Measurements from ENCODE around the gene PPIA.

Gene PPIA

DNA sequence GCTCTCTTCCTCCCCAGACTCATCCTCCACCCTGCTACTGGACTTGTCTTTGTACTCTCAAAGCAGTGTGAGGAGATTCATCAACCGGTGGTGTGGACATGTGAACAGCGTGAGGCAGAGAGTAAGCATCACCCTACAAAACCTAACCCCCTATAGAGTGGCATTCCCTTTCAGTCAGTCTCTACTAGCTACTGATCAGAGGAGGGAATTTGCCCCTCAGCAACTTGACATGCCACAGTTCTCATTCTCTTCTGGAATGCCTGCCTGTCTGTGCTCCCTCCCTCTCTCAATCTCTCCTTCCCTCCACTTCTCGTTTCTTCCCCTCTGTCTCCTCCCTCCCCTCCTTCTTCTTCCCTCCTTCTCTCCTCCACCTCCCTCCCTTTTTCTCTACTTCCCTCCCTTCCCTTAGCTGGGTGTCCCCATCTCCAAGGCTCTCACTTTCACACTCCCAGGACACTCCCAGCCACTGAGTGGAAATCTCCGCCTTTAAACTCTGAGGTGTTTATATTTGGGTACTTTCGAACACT lies 26.8 kb downstream of the PPIA start:
- Histone ChIP-seq H4K20me1 (ENCODE audit: insufficient read depth, low read length) (no peaks in the 10 kb centered on the region), H3K36me3 (ENCODE audit: insufficient read depth, low read length) (peaks cover 30% of the 10 kb centered on the region), H3K4me1 (ENCODE audit: insufficient read depth, low read length, severe bottlenecking) (no peaks in the 10 kb centered on the region), H3K9ac (ENCODE audit: low read length) (no peak overlapping the region), H3K4me2 (ENCODE audit: low read length) (no peak overlapping the region), H3K4me3 (ENCODE audit: low read depth, low read length, poor library complexity, severe bottlenecking) (no peak overlapping the region), H3K27me3 (ENCODE audit: insufficient read depth, low read length) (no peaks in the 10 kb centered on the region), H2AFZ (ENCODE audit: low read length) (no peak overlapping the region), H3K9me3 (ENCODE audit: low read length) (no peaks in the 10 kb centered on the region), H3K27ac (ENCODE audit: low read depth, low read length, poor library complexity, severe bottlenecking) (no peak overlapping the region), H3F3A (ENCODE audit: insufficient read depth, low read length) (no peaks in the 10 kb centered on the region), H3K9me2 (ENCODE audit: low read depth, low read length) (no peaks in the 10 kb centered on the region), H3K79me2 (ENCODE audit: insufficient read depth, low read length) (no peaks in the 10 kb centered on the region)
- TF ChIP-seq EZH2 (IDR thresholded peaks at IDR 0.05; ENCODE audit: borderline replicate concordance, low read length) = no peak
- TF ChIP-seq, protein P1, sequence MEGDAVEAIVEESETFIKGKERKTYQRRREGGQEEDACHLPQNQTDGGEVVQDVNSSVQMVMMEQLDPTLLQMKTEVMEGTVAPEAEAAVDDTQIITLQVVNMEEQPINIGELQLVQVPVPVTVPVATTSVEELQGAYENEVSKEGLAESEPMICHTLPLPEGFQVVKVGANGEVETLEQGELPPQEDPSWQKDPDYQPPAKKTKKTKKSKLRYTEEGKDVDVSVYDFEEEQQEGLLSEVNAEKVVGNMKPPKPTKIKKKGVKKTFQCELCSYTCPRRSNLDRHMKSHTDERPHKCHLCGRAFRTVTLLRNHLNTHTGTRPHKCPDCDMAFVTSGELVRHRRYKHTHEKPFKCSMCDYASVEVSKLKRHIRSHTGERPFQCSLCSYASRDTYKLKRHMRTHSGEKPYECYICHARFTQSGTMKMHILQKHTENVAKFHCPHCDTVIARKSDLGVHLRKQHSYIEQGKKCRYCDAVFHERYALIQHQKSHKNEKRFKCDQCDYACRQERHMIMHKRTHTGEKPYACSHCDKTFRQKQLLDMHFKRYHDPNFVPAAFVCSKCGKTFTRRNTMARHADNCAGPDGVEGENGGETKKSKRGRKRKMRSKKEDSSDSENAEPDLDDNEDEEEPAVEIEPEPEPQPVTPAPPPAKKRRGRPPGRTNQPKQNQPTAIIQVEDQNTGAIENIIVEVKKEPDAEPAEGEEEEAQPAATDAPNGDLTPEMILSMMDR (IDR thresholded peaks at IDR 0.05; ENCODE audit: low read length) = no peak

DNA sequence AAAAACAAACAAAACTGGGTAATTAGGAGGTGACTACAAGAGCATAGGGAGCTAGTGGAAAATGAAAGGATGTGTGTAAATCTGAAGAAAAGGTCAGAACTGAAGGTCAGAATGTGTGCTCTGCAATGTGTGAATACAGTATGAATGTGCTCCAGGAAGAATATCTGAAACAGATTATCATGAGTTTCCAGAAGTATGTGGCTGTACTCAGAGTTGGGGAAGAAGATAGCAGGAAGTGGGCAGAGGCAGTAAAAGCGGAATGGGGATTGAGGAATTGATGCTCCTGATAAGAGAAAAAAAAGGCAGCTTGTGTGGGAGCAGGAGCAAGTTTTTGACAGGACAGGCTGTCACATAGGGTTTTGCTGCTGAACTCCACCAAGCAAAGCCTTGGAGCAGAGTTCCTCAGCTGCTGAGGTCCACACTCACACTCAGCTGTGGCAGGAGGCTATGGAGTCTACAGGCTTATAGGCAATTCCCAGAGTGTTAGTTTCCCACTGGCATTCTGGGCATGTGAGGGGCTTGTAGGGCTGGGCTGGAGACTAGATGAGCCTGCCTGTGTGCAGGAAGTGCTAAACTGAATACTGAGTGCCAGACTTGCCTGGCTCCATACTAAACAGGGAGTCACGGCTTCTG lies 28.5 kb downstream of the PPIA start:
- H3K27me3 ChIP-seq (ENCODE audit: insufficient read depth, low read length) = no peaks in the 10 kb centered on the region
- no peak overlapping the region for H3K4me2 ChIP-seq (ENCODE audit: low read length)

DNA sequence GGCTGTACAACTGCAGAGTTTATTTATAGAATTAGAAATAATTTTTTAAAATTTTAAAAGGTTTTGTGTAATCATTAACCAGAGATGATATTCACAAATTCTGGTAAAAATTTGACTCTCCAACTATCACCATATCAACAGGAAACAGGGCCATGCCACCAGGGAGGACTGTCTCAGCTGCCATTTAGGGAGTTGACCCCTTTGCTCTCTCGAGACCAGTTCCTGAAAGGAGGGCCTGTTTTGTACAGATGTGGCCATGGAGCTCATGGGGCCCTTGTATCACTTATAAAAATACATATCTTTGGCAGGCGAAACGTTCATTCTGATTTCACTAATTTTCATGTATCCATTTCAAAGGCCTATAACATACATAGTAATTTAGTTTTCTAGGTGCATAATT lies 31.1 kb downstream of the PPIA start:
- H3K36me3 ChIP-seq (ENCODE audit: insufficient read depth, low read length) = peaks cover 70% of the 10 kb centered on the region
- H3K4me1 ChIP-seq (ENCODE audit: insufficient read depth, low read length, severe bottlenecking) = no peaks in the 10 kb centered on the region
- no peak overlapping the region for H3K4me3 ChIP-seq (ENCODE audit: low read depth, low read length, poor library complexity, severe bottlenecking)
- H3F3A ChIP-seq (ENCODE audit: insufficient read depth, low read length) = no peaks in the 10 kb centered on the region
- no peaks in the 10 kb centered on the region for H4K20me1 ChIP-seq (ENCODE audit: insufficient read depth, low read length)
- no peak overlapping the region for H3K27ac ChIP-seq (ENCODE audit: low read depth, low read length, poor library complexity, severe bottlenecking)
- H3K79me2 ChIP-seq (ENCODE audit: insufficient read depth, low read length) = no peaks in the 10 kb centered on the region
- TF ChIP-seq, protein P1 (IDR thresholded peaks at IDR 0.05; ENCODE audit: low read length) = no peak
- TF ChIP-seq EZH2 (IDR thresholded peaks at IDR 0.05; ENCODE audit: borderline replicate concordance, low read length) = no peak
- no peaks in the 10 kb centered on the region for H3K9me3 ChIP-seq (ENCODE audit: low read length)
- no peak overlapping the region for H3K9ac ChIP-seq (ENCODE audit: low read length)
- H3K9me2 ChIP-seq (ENCODE audit: low read depth, low read length) = no peaks in the 10 kb centered on the region
- H2AFZ ChIP-seq (ENCODE audit: low read length) = no peak overlapping the region
- H3K4me2 ChIP-seq (ENCODE audit: low read length) = no peak overlapping the region
- H3K27me3 ChIP-seq (ENCODE audit: insufficient read depth, low read length) = no peaks in the 10 kb centered on the region

More for the DNA sequence above, 28.5 kb downstream of the PPIA start:
- no peaks in the 10 kb centered on the region for H3K79me2 ChIP-seq (ENCODE audit: insufficient read depth, low read length)
- no peaks in the 10 kb centered on the region for H3K9me3 ChIP-seq (ENCODE audit: low read length)
- H3K9ac ChIP-seq (ENCODE audit: low read length) = no peak overlapping the region
- H3K9me2 ChIP-seq (ENCODE audit: low read depth, low read length) = no peaks in the 10 kb centered on the region
- H3K4me1 ChIP-seq (ENCODE audit: insufficient read depth, low read length, severe bottlenecking) = no peaks in the 10 kb centered on the region
- TF ChIP-seq EZH2 (IDR thresholded peaks at IDR 0.05; ENCODE audit: borderline replicate concordance, low read length) = no peak
- TF ChIP-seq, protein P1 (IDR thresholded peaks at IDR 0.05; ENCODE audit: low read length) = no peak
- peaks cover 47% of the 10 kb centered on the region for H3K36me3 ChIP-seq (ENCODE audit: insufficient read depth, low read length)
- H3K27ac ChIP-seq (ENCODE audit: low read depth, low read length, poor library complexity, severe bottlenecking) = no peak overlapping the region
- no peak overlapping the region for H3K4me3 ChIP-seq (ENCODE audit: low read depth, low read length, poor library complexity, severe bottlenecking)
- no peak overlapping the region for H2AFZ ChIP-seq (ENCODE audit: low read length)
- no peaks in the 10 kb centered on the region for H4K20me1 ChIP-seq (ENCODE audit: insufficient read depth, low read length)
- H3F3A ChIP-seq (ENCODE audit: insufficient read depth, low read length) = no peaks in the 10 kb centered on the region

Data from OCI-LY1 (cell line).